ENCODE results near the gene SLC26A6. TPM values are rescaled to one million over a fixed set of nuclear protein-coding genes. Genes with fewer than 3 reads are reported as not detected.

Gene SLC26A6
- total and polyA plus RNA-seq, 4 donors = 4.4 to 13.1 (median 6.3) TPM

DNA sequence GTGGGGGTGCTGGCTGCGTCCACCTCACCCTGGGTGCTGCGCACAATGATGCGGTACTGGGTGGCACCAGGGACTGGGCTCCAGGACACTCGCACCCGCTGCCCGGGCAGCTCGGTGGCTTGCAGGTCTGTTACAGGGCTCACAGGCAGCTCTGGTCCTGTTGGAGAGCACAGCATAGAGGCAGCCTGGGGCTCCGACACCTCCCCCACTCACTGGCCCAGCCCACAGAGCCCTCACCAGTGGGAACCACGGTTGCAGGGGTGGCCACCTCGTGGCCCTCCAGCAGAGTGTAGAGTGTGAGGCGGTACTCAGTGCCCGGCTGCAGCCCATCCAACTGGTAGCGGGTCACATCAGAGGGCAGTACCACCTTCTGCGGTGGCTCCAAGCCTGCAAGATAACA is 43.8 kb downstream of the SLC26A6 start:
- Histone ChIP-seq H3K27me3 (ENCODE audit: control insufficient read depth in 4 of 4, insufficient read depth in 4 of 4, low read length in 3 of 4) (no peaks in the 10 kb centered on the region), H3K9ac (ENCODE audit: low read depth in 1 of 2, low read length in 2 of 2) (no peak overlapping the region), H3K36me3 (ENCODE audit: control insufficient read depth in 4 of 4, insufficient read depth in 3 of 4, low read depth in 1 of 4, low read length in 3 of 4) (no peaks in the 10 kb centered on the region), H3K4me1 (ENCODE audit: control insufficient read depth in 4 of 4, insufficient read depth in 4 of 4, low read length in 3 of 4) (peaks cover 0 to 4% (median 0%) of the 10 kb centered on the region in 4 donors), H3K27ac (ENCODE audit: low read depth in 1 of 2, low read length in 2 of 2) (no peak overlapping the region), H3K9me3 (ENCODE audit: control insufficient read depth in 4 of 4, low read length in 3 of 4) (no peaks in the 10 kb centered on the region), H3K4me3 (ENCODE audit: low read depth in 1 of 3, low read length in 3 of 3) (no peak overlapping the region)
- TF ChIP-seq, protein P1, sequence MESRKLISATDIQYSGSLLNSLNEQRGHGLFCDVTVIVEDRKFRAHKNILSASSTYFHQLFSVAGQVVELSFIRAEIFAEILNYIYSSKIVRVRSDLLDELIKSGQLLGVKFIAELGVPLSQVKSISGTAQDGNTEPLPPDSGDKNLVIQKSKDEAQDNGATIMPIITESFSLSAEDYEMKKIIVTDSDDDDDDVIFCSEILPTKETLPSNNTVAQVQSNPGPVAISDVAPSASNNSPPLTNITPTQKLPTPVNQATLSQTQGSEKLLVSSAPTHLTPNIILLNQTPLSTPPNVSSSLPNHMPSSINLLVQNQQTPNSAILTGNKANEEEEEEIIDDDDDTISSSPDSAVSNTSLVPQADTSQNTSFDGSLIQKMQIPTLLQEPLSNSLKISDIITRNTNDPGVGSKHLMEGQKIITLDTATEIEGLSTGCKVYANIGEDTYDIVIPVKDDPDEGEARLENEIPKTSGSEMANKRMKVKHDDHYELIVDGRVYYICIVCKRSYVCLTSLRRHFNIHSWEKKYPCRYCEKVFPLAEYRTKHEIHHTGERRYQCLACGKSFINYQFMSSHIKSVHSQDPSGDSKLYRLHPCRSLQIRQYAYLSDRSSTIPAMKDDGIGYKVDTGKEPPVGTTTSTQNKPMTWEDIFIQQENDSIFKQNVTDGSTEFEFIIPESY (IDR thresholded peaks at IDR 0.05) = no peak
- TF ChIP-seq, protein P2, sequence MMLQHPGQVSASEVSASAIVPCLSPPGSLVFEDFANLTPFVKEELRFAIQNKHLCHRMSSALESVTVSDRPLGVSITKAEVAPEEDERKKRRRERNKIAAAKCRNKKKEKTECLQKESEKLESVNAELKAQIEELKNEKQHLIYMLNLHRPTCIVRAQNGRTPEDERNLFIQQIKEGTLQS (IDR thresholded peaks at IDR 0.05) = no peak
- 92% methylated on average over 14 of the region's 14 CpGs for WGBS
- DNase-seq (ENCODE audit: low spot score) = no peak

DNA sequence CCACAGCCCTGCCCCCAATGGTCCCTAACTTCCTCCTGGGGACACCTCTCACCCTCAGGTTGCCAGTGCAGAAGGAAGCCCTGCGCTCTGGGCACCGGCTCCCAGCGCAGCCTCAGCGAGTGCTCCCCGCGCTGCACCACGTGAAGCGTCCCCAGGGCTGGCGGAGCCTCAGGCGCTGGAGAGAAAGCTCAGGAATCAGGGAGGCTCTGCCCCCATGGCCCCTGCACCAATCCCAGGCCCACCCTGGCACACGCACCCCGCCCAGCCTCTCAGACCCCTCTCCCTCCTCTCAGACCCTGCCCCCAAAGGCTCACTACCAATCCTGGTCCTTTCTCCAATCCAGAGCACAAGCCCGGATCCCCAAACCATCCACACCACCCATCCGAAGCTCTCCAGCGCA is 47.0 kb downstream of the SLC26A6 start:
- no peaks in the 10 kb centered on the region for H3K9me3 ChIP-seq (ENCODE audit: control insufficient read depth in 4 of 4, low read length in 3 of 4)
- no peaks in the 10 kb centered on the region for H3K27me3 ChIP-seq (ENCODE audit: control insufficient read depth in 4 of 4, insufficient read depth in 4 of 4, low read length in 3 of 4)
- no peak overlapping the region for H3K27ac ChIP-seq (ENCODE audit: low read depth in 1 of 2, low read length in 2 of 2)
- 77% methylated on average over 15 of the region's 15 CpGs for WGBS
- H3K9ac ChIP-seq (ENCODE audit: low read depth in 1 of 2, low read length in 2 of 2) = no peak overlapping the region
- no peaks in the 10 kb centered on the region for H3K4me1 ChIP-seq (ENCODE audit: control insufficient read depth in 4 of 4, insufficient read depth in 4 of 4, low read length in 3 of 4)
- H3K4me3 ChIP-seq (ENCODE audit: low read depth in 1 of 3, low read length in 3 of 3) = no peak overlapping the region
- H3K36me3 ChIP-seq (ENCODE audit: control insufficient read depth in 4 of 4, insufficient read depth in 3 of 4, low read depth in 1 of 4, low read length in 3 of 4) = no peaks in the 10 kb centered on the region
- DNase-seq (ENCODE audit: low spot score) = no peak
- no peak for TF ChIP-seq YY1 (IDR thresholded peaks at IDR 0.05)
- TF ChIP-seq, protein P2 (IDR thresholded peaks at IDR 0.05) = no peak
- TF ChIP-seq HNF4G (IDR thresholded peaks at IDR 0.05) = no peak
- TF ChIP-seq RAD21 (IDR thresholded peaks at IDR 0.05) = no peak
- TF ChIP-seq SP1 (IDR thresholded peaks at IDR 0.05) = no peak
- TF ChIP-seq RXRA (IDR thresholded peaks at IDR 0.05) = no peak
- TF ChIP-seq FOXA1 (IDR thresholded peaks at IDR 0.05) = no peak
- no peak for TF ChIP-seq NR2F2 (IDR thresholded peaks at IDR 0.05)
- TF ChIP-seq, protein P1 (IDR thresholded peaks at IDR 0.05) = no peak
- TF ChIP-seq, protein P3, sequence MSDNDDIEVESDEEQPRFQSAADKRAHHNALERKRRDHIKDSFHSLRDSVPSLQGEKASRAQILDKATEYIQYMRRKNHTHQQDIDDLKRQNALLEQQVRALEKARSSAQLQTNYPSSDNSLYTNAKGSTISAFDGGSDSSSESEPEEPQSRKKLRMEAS (IDR thresholded peaks at IDR 0.05) = no peak
- no peak for TF ChIP-seq JUND (IDR thresholded peaks at IDR 0.05)

DNA sequence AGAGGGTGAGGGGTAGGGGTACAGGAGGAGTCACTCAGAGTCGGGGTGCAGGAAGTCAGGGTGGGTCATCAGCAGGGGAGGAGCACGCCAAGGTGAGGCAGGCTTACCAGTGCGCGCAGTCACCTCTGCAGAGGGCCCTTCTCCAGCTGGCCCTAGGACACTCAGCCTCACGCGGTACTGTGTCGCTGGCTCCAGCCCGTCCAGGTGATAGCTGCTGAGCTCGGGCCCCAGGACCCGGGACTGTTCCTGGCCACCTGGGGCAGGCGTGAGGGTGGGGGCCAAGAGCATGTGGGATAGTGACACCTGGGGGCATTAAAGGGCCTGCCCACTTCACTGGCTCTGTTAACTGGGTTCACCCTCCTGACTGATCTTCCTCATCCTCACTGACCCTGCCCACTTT is 47.6 kb downstream of the SLC26A6 start:
- Histone ChIP-seq H3K27ac (ENCODE audit: low read depth in 1 of 2, low read length in 2 of 2) (no peak overlapping the region), H3K9me3 (ENCODE audit: control insufficient read depth in 4 of 4, low read length in 3 of 4) (no peaks in the 10 kb centered on the region), H3K9ac (ENCODE audit: low read depth in 1 of 2, low read length in 2 of 2) (no peak overlapping the region), H3K27me3 (ENCODE audit: control insufficient read depth in 4 of 4, insufficient read depth in 4 of 4, low read length in 3 of 4) (no peaks in the 10 kb centered on the region), H3K4me1 (ENCODE audit: control insufficient read depth in 4 of 4, insufficient read depth in 4 of 4, low read length in 3 of 4) (no peaks in the 10 kb centered on the region), H3K4me3 (ENCODE audit: low read depth in 1 of 3, low read length in 3 of 3) (no peak overlapping the region), H3K36me3 (ENCODE audit: control insufficient read depth in 4 of 4, insufficient read depth in 3 of 4, low read depth in 1 of 4, low read length in 3 of 4) (no peaks in the 10 kb centered on the region)
- TF ChIP-seq, protein P4, sequence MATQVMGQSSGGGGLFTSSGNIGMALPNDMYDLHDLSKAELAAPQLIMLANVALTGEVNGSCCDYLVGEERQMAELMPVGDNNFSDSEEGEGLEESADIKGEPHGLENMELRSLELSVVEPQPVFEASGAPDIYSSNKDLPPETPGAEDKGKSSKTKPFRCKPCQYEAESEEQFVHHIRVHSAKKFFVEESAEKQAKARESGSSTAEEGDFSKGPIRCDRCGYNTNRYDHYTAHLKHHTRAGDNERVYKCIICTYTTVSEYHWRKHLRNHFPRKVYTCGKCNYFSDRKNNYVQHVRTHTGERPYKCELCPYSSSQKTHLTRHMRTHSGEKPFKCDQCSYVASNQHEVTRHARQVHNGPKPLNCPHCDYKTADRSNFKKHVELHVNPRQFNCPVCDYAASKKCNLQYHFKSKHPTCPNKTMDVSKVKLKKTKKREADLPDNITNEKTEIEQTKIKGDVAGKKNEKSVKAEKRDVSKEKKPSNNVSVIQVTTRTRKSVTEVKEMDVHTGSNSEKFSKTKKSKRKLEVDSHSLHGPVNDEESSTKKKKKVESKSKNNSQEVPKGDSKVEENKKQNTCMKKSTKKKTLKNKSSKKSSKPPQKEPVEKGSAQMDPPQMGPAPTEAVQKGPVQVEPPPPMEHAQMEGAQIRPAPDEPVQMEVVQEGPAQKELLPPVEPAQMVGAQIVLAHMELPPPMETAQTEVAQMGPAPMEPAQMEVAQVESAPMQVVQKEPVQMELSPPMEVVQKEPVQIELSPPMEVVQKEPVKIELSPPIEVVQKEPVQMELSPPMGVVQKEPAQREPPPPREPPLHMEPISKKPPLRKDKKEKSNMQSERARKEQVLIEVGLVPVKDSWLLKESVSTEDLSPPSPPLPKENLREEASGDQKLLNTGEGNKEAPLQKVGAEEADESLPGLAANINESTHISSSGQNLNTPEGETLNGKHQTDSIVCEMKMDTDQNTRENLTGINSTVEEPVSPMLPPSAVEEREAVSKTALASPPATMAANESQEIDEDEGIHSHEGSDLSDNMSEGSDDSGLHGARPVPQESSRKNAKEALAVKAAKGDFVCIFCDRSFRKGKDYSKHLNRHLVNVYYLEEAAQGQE (IDR thresholded peaks at IDR 0.05) = no peak
- TF ChIP-seq TAF1 (conservative IDR thresholded peaks at IDR 0.05) = no peak
- DNase-seq (ENCODE audit: low spot score) = no peak
- 81% methylated on average over 11 of the region's 11 CpGs for WGBS
